Left ventricle myocardium inferior (tissue), 1 donor: ENCODE results near the gene SIRT4. TPM values are rescaled to one million over a fixed set of nuclear protein-coding genes. Genes with fewer than 3 reads are reported as not detected.

Experiments used
- DNase-seq: peaks from one replicate; pipeline ENCODE4 v3.0.0-alpha.2; 2020
- H3K27ac ChIP-seq: fragments of 200-600 bp; replicated peaks from 2 replicates; pipeline ENCODE4 v1.8.0; 2021
- H3K27me3 ChIP-seq: fragments of 200-600 bp; 2 replicates; pipeline ENCODE4 v1.8.0; 2021; ENCODE audit warnings: low read depth
- H3K36me3 ChIP-seq: fragments of 200-600 bp; 2 replicates; pipeline ENCODE4 v1.8.0; 2021
- H3K4me1 ChIP-seq: fragments of 200-600 bp; 2 replicates; pipeline ENCODE4 v1.8.0; 2021
- H3K4me3 ChIP-seq: fragments of 200-600 bp; 2 replicates; pipeline ENCODE4 v1.8.0; 2021; ENCODE audit warnings: mild to moderate bottlenecking, moderate library complexity
- H3K9me3 ChIP-seq: fragments of 200-600 bp; replicated peaks from 2 replicates; pipeline ENCODE4 v1.8.0; 2021
- intact Hi-C: fragments of 100-400 bp; cut with micrococcal nuclease; formaldehyde crosslinking; loops from one replicate; pipeline ENCODE4 v1.11.0; 2022
- total RNA-seq: library from RNA; stranded (reverse); fragmentation: NEBNext Ultra II Directional; extraction: Animal tissue kit (Norgen Biotek cat#: 25700); gene quantifications from one replicate; pipeline ENCODE4 v1.2.1, GENCODE V29; 2021
- TF ChIP-seq, protein P1 (sequence below): fragments of 200-600 bp; IDR thresholded peaks from 2 replicates; pipeline ENCODE4 v1.8.0; 2021; ENCODE audit warnings: antibody characterized with exemption, mild to moderate bottlenecking, borderline replicate concordance
- donor health status: DM: no; HTN: yes; CAD: no; lungs with severe emphysema.

SIRT4 gene
- total RNA-seq, 1 donor from 2014 or later = 6.5 TPM

DNA sequence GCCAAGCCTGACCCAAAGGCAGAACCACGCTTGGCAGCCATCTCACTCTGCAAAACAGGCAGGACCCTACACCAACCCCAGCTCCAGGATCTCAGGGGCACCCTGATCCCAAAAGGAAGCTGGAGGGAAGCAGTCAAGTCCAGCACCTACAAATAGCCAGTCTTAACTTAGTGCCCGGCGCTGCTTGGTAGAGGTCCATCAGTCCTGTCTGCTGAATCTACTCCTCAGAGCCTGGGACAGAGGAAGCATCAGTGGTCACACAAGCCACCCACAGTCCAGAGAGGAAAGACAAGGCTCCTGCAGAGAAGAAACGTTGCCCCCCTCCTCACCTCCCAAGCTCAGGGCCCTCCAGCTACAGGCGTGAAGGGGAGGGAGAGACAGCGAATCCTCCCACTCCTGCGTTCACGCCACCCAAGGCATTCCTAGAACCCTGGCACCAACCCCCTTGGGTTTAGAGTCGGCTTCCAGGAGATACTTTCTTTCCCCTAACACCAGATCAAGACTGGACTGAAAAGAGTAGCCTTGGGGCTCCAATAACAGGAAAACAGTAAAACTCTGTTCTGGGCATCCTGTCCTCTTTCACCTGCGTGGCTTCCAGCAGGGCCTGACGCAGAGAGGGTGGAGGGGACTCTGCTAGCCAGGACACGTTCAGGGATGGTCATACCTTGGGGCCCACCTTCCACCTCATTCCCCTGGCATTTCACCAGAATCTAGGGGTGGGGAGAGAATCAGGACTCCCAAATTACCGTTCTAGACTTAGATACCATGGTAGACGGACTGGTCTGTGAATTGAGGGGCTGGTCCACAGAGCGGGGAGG lies 37.8 kb upstream of the SIRT4 start:
- DNase-seq = no peak
- intact Hi-C loops = no loop called here
- TF ChIP-seq, protein P1, sequence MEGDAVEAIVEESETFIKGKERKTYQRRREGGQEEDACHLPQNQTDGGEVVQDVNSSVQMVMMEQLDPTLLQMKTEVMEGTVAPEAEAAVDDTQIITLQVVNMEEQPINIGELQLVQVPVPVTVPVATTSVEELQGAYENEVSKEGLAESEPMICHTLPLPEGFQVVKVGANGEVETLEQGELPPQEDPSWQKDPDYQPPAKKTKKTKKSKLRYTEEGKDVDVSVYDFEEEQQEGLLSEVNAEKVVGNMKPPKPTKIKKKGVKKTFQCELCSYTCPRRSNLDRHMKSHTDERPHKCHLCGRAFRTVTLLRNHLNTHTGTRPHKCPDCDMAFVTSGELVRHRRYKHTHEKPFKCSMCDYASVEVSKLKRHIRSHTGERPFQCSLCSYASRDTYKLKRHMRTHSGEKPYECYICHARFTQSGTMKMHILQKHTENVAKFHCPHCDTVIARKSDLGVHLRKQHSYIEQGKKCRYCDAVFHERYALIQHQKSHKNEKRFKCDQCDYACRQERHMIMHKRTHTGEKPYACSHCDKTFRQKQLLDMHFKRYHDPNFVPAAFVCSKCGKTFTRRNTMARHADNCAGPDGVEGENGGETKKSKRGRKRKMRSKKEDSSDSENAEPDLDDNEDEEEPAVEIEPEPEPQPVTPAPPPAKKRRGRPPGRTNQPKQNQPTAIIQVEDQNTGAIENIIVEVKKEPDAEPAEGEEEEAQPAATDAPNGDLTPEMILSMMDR = no peak
- peak overlapping the region; percentile 96 for H3K27ac ChIP-seq
- H3K4me3 ChIP-seq = peak overlapping the region; percentile 97
- peaks cover 66% of the 10 kb centered on the region for H3K4me1 ChIP-seq
- H3K27me3 ChIP-seq = no peaks in the 10 kb centered on the region
- no peaks in the 10 kb centered on the region for H3K36me3 ChIP-seq
- H3K9me3 ChIP-seq = no peaks in the 10 kb centered on the region

DNA sequence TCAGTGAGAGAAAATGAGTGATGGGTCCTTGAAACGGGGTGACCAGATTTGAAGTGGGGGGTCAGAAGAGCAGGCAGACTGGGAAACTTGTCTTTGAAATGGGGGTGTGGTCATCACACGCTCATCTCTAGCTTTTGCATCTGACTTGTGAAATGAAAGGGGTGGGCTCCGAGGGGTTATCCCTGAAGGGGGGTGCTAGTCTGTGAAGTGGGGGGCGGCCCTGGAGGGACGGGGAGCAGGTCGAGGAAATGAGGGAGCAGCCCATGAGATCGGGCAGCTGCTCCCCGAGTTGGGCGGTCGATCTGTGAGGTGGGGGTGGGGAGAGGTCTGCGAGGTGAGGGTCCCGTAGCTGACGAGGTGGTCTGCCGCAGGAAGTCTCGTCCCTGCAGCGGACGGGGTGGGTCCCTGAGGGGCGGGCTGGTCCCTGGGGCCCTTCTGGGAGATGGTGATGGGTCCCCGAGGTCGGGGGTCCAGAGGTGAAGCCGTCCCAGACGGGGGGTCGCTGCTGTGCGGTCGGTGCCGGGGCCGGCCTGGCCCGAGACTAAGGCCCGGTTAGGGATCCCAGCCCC lies 37.1 kb upstream of the SIRT4 start:
- no peak for DNase-seq
- Histone ChIP-seq H3K4me1 (peaks cover 59% of the 10 kb centered on the region), H3K36me3 (no peaks in the 10 kb centered on the region), H3K4me3 (peak overlapping the region; percentile 97), H3K27me3 (no peaks in the 10 kb centered on the region), H3K9me3 (no peaks in the 10 kb centered on the region), H3K27ac (peak overlapping the region; percentile 96)
- TF ChIP-seq, protein P1 = no peak
- intact Hi-C loops = loop anchor here (5.0 kb wide), 1 partner anchor 38 kb away; no protein-coding TSS in a partner anchor

DNA sequence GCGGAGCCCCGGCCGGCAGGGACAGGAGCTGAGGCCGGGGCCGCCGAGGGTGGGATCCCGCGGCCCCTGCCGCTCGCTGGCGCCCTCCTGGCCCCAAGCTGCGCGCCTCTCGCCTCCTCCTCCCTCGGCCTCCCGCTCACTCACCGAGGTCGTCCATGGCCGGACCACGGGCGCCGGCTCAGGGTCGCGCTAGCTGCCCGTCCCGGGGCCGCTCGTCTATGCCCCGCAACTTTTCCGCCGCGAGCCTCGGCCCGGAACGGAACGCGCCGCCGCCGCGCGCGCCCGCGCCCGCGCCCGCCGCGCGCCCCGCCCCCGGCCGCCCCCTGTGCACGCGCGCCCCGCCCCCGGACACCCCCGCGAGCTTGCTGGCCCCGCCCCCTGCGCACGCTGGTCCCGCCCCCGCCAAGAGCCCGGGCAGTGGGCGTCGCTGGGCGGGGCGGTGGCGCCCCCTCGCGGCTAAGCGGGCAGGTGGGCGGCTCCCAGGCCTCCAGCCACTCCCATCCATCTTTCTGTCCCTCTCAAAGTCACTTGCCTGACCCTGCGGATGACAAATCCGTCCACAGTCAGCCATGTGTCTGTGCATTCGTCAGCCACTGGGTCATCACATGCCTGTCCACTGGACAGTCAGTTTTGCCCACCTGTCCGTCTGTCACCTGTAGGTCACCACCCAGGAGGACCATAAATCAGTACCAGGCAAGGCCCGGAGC lies 36.5 kb upstream of the SIRT4 start, which contains the start of gene PXN:
Gene PXN (minus strand): TSS at position 258 of the 707 bp plus-strand sequence. CDS start 101 bp downstream, at position 157.
- Histone ChIP-seq H3K27ac (peak within 1 kb of the TSS; percentile 96), H3K27me3 (no peaks in the 10 kb centered on the region), H3K4me3 (peak within 1 kb of the TSS; percentile 97), H3K36me3 (no peaks in the 10 kb centered on the region), H3K9me3 (no peaks in the 10 kb centered on the region), H3K4me1 (peaks cover 53% of the 10 kb centered on the region)
- DNase-seq = peak; percentile 89
- intact Hi-C loops = loop anchor here (5.0 kb wide), 1 partner anchor 38 kb away; no protein-coding TSS in a partner anchor
- TF ChIP-seq, protein P1 = peak; percentile 90

DNA sequence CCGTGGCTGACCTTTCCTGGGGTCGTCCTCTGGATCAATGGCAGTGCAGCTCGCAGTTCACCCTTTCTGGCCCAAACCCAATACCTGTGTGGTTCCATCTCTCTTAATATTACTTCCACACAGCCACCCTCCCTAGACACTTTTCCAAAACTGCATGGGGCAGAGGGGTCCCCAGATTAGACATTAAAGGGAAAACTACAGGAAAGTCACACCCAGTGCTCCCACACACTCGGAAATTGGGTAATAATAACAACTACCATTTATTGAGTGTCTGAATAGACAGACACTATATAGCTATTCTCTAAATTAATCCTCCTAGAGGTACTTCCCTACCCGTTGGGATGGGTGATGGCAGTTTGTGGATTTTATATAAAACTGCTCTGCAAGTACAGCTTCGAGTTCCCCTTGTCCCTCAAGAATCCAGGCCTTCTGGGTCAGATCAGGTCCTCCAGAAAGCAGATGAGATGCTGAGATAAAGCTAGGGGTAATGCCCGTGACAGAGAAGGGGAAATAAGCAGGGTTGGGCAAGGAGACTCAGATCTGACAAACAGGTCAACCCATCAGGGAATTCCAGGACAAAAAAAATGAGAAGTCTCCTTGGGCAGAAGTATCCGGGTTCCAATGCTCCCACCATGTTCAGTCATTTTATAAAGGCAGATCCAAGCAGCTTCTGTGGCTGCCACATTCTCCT lies 35.8 kb upstream of the SIRT4 start:
- H3K4me3 ChIP-seq = no peak overlapping the region
- DNase-seq = no peak
- intact Hi-C loops = loop anchor here (5.0 kb wide), 1 partner anchor 39 kb away; no protein-coding TSS in a partner anchor
- H3K27ac ChIP-seq = peak overlapping the region; percentile 41
- H3K9me3 ChIP-seq = no peaks in the 10 kb centered on the region
- peaks cover 46% of the 10 kb centered on the region for H3K4me1 ChIP-seq
- no peaks in the 10 kb centered on the region for H3K27me3 ChIP-seq
- no peaks in the 10 kb centered on the region for H3K36me3 ChIP-seq
- TF ChIP-seq, protein P1 = no peak

DNA sequence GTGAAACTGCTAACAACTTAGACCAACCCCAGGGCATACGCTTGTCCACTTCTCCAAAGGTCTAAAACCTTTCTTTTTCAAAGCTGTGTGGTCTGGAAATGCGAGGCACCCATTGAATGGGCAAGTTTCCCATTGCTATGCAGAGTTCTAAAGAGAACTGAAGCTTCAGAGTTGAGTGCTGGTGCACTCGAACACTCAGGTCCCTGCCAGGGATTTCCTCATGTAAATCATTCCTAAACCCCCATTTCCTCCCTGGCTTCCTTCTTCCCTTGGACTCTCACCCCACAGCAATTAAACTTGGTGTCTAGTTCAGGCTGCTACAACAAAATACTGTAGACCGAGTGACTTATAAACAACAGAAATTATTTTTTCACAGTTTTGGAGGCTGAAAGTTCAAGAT lies 34.4 kb upstream of the SIRT4 start:
- Histone ChIP-seq H3K4me1 (peaks cover 32% of the 10 kb centered on the region), H3K36me3 (no peaks in the 10 kb centered on the region), H3K27me3 (no peaks in the 10 kb centered on the region), H3K9me3 (no peaks in the 10 kb centered on the region), H3K27ac (no peak overlapping the region), H3K4me3 (no peak overlapping the region)
- intact Hi-C loops = loop anchor here (5.0 kb wide), 1 partner anchor 40 kb away; no protein-coding TSS in a partner anchor
- DNase-seq = no peak
- TF ChIP-seq, protein P1 = no peak
